GM10266 (cell line): ENCODE results near the gene KRTAP21-2.

Experiments
- DNase-seq: peaks from one replicate; pipeline ENCODE4 v3.0.0; 2012; ENCODE audit errors: extremely low spot score
- TF ChIP-seq, protein P1 (sequence below): IDR thresholded peaks from 2 replicates; pipeline ENCODE4 v1.5.1; 2012; ENCODE audit warnings: mild to moderate bottlenecking, low read depth; ENCODE audit not compliant: control insufficient read depth, insufficient read depth; ENCODE audit errors: missing control alignments

Gene KRTAP21-2

DNA sequence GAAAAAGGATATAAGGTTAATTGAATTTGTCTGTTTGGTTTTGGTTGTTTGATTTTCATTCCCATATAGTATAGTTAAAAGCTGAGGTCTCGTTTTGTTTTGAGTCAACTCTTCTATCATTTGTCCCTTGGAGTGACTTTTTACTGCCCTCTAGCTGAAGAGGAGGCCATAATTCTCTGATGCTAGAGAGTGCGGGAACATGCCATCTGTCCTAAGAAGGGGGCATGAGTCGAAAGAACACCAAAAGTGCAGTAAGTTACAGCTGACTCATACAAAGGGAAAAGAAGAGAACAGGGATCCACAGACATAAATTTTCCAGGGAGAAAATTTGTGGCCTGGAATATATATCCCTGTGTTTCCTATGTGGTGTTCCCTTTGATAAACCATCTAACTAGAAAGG is 32.6 kb downstream of the KRTAP21-2 start:
- TF ChIP-seq, protein P1, sequence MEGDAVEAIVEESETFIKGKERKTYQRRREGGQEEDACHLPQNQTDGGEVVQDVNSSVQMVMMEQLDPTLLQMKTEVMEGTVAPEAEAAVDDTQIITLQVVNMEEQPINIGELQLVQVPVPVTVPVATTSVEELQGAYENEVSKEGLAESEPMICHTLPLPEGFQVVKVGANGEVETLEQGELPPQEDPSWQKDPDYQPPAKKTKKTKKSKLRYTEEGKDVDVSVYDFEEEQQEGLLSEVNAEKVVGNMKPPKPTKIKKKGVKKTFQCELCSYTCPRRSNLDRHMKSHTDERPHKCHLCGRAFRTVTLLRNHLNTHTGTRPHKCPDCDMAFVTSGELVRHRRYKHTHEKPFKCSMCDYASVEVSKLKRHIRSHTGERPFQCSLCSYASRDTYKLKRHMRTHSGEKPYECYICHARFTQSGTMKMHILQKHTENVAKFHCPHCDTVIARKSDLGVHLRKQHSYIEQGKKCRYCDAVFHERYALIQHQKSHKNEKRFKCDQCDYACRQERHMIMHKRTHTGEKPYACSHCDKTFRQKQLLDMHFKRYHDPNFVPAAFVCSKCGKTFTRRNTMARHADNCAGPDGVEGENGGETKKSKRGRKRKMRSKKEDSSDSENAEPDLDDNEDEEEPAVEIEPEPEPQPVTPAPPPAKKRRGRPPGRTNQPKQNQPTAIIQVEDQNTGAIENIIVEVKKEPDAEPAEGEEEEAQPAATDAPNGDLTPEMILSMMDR = no peak
- no peak for DNase-seq

DNA sequence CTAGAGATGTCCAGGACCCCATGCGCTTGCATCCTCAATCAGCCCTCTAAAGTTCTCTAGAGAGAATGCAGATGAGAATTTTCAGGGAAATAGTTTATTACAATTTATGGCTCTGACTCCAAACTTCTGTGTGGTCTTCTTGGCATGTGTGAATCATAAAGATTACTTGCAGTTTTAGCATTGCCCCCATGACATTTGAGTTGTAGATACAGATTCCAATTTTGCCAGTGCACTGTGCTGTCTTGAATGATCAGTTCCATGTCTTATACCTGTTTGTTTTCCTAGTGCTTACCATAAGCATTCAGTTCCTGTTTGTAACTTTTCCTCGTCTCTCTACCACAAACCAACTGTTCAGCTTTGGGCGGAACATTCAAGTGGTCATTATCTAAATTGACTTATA is 33.3 kb downstream of the KRTAP21-2 start:
- TF ChIP-seq, protein P1 = no peak

DNA sequence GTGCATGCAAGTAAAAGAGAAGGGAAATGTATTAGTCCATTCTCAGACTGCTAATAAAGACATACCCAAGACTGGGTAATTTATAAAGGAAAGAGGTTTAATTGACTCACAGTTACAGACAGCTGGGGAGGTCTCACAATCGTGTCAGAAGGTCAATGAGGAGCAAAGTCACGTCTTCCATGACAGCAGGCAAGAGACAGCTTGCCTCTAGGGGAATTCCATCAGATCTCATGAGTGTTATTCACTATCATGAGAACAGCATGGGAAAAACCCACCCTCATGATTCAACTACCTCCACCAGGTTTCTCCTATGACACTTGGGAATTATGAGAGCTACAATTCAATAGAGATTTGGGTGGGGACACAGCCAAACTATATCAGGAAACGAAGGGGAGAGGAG is 36.6 kb downstream of the KRTAP21-2 start:
- no peak for DNase-seq
- TF ChIP-seq, protein P1 = no peak

More for the DNA sequence above, 33.3 kb downstream of the KRTAP21-2 start:
- no peak for DNase-seq

DNA sequence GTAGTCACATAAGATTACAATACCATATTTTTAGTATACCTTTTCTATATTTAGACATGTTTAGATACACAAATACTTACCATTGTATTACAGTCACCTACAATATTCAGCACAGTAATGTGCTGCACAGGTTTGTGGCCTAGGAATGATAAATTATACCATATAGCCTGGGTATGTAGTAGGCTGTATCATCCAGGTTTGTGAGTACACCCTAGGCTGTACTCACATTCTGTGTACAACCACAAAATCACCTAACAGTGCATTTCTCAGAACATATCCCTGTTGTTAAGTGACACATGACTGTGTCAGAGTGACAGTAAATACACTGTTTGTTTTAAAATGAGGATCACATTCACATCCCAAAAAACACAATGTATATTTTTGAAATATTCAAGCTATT is 39.6 kb downstream of the KRTAP21-2 start:
- TF ChIP-seq, protein P1 = no peak
- DNase-seq = no peak
